Liver (tissue), 9 donors: ENCODE data around the gene PRMT6. TPM values are rescaled to one million over a fixed set of nuclear protein-coding genes. Genes with fewer than 3 reads are reported as not detected.

Experiments used
- DNase-seq: peaks from one replicate; pipeline ENCODE4 v3.0.0-alpha.2; 2017; ENCODE audit warnings: low spot score
- H3K27ac ChIP-seq, 2 donors: one replicate each; pipeline ENCODE4 v1.7.0; 2013; ENCODE audit warnings: inconsistent platforms in 2 of 2, low read length in 2 of 2, control low read depth in 1 of 2, low read depth in 1 of 2, mild to moderate bottlenecking in 1 of 2
- H3K27me3 ChIP-seq, 4 donors: one replicate each; pipeline versions ENCODE4 v1.6.1 to v1.7.0; 2013; ENCODE audit warnings: low read length in 3 of 4, inconsistent platforms in 1 of 4, mild to moderate bottlenecking in 1 of 4, moderate library complexity in 1 of 4; ENCODE audit not compliant: control insufficient read depth in 4 of 4, insufficient read depth in 4 of 4
- H3K36me3 ChIP-seq, 4 donors: one replicate each; pipeline versions ENCODE4 v1.6.1 to v1.7.0; 2013; ENCODE audit warnings: low read length in 3 of 4, mild to moderate bottlenecking in 3 of 4, low read depth in 1 of 4, moderate library complexity in 1 of 4; ENCODE audit not compliant: control insufficient read depth in 4 of 4, insufficient read depth in 3 of 4
- H3K4me1 ChIP-seq, 4 donors: one replicate each; pipeline versions ENCODE4 v1.6.1 to v1.7.0; 2013; ENCODE audit warnings: low read length in 3 of 4, mild to moderate bottlenecking in 3 of 4, moderate library complexity in 1 of 4; ENCODE audit not compliant: control insufficient read depth in 4 of 4, insufficient read depth in 4 of 4
- H3K4me3 ChIP-seq, 3 donors: one replicate each; pipeline versions ENCODE4 v1.6.1 to v1.7.0; 2013; ENCODE audit warnings: low read length in 3 of 3, control low read depth in 1 of 3, low read depth in 1 of 3, mild to moderate bottlenecking in 1 of 3
- H3K9ac ChIP-seq, 2 donors: one replicate each; pipeline ENCODE4 v1.7.0; 2013; ENCODE audit warnings: low read length in 2 of 2, mild to moderate bottlenecking in 2 of 2, moderate library complexity in 2 of 2, control low read depth in 1 of 2, low read depth in 1 of 2
- H3K9me3 ChIP-seq, 4 donors: one replicate each; pipeline versions ENCODE4 v1.6.1 to v1.7.0; 2013; ENCODE audit warnings: low read length in 3 of 4; ENCODE audit not compliant: control insufficient read depth in 4 of 4
- ATF3 ChIP-seq: IDR thresholded peaks from 2 replicates; pipeline ENCODE4 v1.6.1; 2016; ENCODE audit warnings: antibody characterized with exemption
- CTCF ChIP-seq: fragments of 150-350 bp; IDR thresholded peaks from 2 replicates; pipeline ENCODE4 v1.5.1; 2017; ENCODE audit warnings: improper control_type of control experiment, low read depth, low read length; ENCODE audit not compliant: missing input control
- EGR1 ChIP-seq, 2 donors: IDR thresholded peaks; 2 replicates each; pipeline ENCODE4 v1.6.1; 2016 to 2018; ENCODE audit warnings: antibody characterized with exemption in 2 of 2, low read depth in 2 of 2
- FOXA1 ChIP-seq: IDR thresholded peaks from 2 replicates; pipeline ENCODE4 v1.6.1; 2016; ENCODE audit warnings: antibody characterized with exemption
- FOXA2 ChIP-seq: IDR thresholded peaks from 2 replicates; pipeline ENCODE4 v1.6.1; 2016; ENCODE audit warnings: antibody characterized with exemption
- GABPA ChIP-seq, 2 donors: IDR thresholded peaks in 1 of 2; conservative IDR thresholded peaks in 1 of 2; 2 replicates each; pipeline ENCODE4 v1.6.1; 2016; ENCODE audit warnings: antibody characterized with exemption in 2 of 2, mild to moderate bottlenecking in 1 of 2, moderate library complexity in 1 of 2
- HNF4A ChIP-seq, 2 donors: conservative IDR thresholded peaks; 2 replicates each; pipeline ENCODE4 v1.6.1; 2016; ENCODE audit warnings: antibody characterized with exemption in 2 of 2, mild to moderate bottlenecking in 2 of 2
- HNF4G ChIP-seq: IDR thresholded peaks from 2 replicates; pipeline ENCODE4 v1.6.1; 2016; ENCODE audit warnings: antibody characterized with exemption
- JUND ChIP-seq, 2 donors: IDR thresholded peaks; 2 replicates each; pipeline ENCODE4 v1.6.1; 2016; ENCODE audit warnings: antibody characterized with exemption in 2 of 2
- MAX ChIP-seq: IDR thresholded peaks from 2 replicates; pipeline ENCODE4 v1.6.1; 2016; ENCODE audit warnings: antibody characterized with exemption
- NR2F2 ChIP-seq: IDR thresholded peaks from 2 replicates; pipeline ENCODE4 v1.6.1; 2016; ENCODE audit warnings: antibody characterized with exemption
- RAD21 ChIP-seq, 2 donors: IDR thresholded peaks; 2 replicates each; pipeline ENCODE4 v1.6.1; 2016; ENCODE audit warnings: antibody characterized with exemption in 2 of 2, mild to moderate bottlenecking in 2 of 2
- RXRA ChIP-seq, 2 donors: IDR thresholded peaks; 2 replicates each; pipeline ENCODE4 v1.6.1; 2017 to 2018; ENCODE audit warnings: antibody characterized with exemption in 2 of 2, mild to moderate bottlenecking in 1 of 2
- SP1 ChIP-seq: IDR thresholded peaks from 2 replicates; pipeline ENCODE4 v1.6.1; 2018; ENCODE audit warnings: antibody characterized with exemption, mild to moderate bottlenecking
- TAF1 ChIP-seq: conservative IDR thresholded peaks from 2 replicates; pipeline ENCODE4 v1.6.1; 2016; ENCODE audit warnings: antibody characterized with exemption, mild to moderate bottlenecking
- YY1 ChIP-seq: IDR thresholded peaks from 2 replicates; pipeline ENCODE4 v1.6.1; 2016; ENCODE audit warnings: antibody characterized with exemption, mild to moderate bottlenecking
- ZBTB33 ChIP-seq: IDR thresholded peaks from 2 replicates; pipeline ENCODE4 v1.6.1; 2016; ENCODE audit warnings: antibody characterized with exemption
- WGBS: extraction: QIAGEN DNeasy Blood & Tissue Kit; methylation state at CpG from one replicate; pipeline ENCODE4 v1.1.7; 2013; 5-methylcytosine and 5-hydroxymethylcytosine counted together
- polyA plus RNA-seq, 2 donors: library from polyadenylated mRNA; stranded (reverse) in 1 of 2; unstranded in 1 of 2; fragments of 200-250 nt in 1 of 2; fragments of >200 nt in 1 of 2; fragmentation: Nextera tagmentation in 1 of 2; extraction: Ambion mirVana in 1 of 2; gene quantifications; one replicate each; pipeline versions ENCODE4 v1.2.1 to v1.2.3, GENCODE V29; 2013 to 2015
- total RNA-seq, 2 donors: library from RNA; depleted of rRNA; stranded (reverse); fragments of >200 nt; gene quantifications; one replicate each; pipeline ENCODE4 v1.2.3, GENCODE V29; 2014
- TF ChIP-seq, protein P1 (sequence below): IDR thresholded peaks from 2 replicates; pipeline ENCODE4 v1.6.1; 2016; ENCODE audit warnings: antibody characterized with exemption, mild to moderate bottlenecking
- donor health status: healthy.
- donor health status: healthy.
- donor health status: healthy.
- donor health status: healthy.
- donor health status: healthy.

PRMT6 gene
- total and polyA plus RNA-seq, 4 donors: 8.5 to 15.2 (median 14.4) TPM

DNA sequence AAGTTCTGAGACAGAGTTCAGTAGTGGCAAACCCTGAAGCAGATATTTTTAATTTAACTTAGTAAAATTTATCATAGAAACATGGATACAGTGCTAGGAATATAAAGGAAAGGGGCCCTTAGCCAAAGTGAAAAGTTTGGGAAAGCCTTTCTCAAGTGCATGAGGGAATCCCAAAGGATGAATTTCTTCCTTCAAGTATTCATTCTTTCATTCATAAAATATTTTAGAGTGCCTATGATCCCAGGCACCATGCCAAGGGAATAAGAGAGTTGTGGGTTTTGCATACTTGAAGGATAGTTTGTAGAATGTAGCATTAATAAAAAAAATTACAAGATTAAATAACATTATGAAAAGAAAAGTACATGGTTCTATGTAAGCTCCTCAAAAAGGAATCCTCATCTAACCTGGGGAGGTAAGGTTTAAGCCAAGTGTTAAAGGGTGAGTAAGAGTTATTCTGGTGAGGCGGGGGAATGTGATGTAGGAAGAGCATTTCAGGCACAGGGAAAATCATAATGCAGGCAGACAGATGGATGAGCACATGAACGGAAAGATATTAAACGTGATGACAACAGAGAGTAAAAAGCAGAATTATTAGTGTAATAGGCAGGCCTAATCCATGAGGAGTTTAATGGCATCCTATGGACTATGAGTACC lies 44.0 kb downstream of the PRMT6 start:
- Histone ChIP-seq H3K36me3 (no peaks in the 10 kb centered on the region), H3K4me3 (no peak overlapping the region), H3K9ac (no peak overlapping the region), H3K9me3 (no peaks in the 10 kb centered on the region), H3K27me3 (peaks cover 0 to 2% (median 0%) of the 10 kb centered on the region in 4 donors), H3K4me1 (no peaks in the 10 kb centered on the region), H3K27ac (no peak overlapping the region)
- DNase-seq: no peak
- TF ChIP-seq SP1 (no peak), JUND (IDR thresholded peaks at IDR 0.05) (no peak), HNF4G (no peak), FOXA1 (no peak), CTCF (no peak), EGR1 (IDR thresholded peaks at IDR 0.05; ENCODE audit: low read depth in 2 of 2) (no peak), RAD21 (IDR thresholded peaks at IDR 0.05) (no peak), YY1 (no peak), FOXA2 (no peak), TAF1 (no peak), RXRA (IDR thresholded peaks at IDR 0.05) (no peak), GABPA (IDR thresholded peaks at IDR 0.05 in 1 of 2, conservative IDR thresholded peaks at IDR 0.05 in 1 of 2) (no peak), NR2F2 (no peak), ZBTB33 (no peak), MAX (no peak), ATF3 (no peak), HNF4A (conservative IDR thresholded peaks at IDR 0.05) (no peak)
- TF ChIP-seq, protein P1, sequence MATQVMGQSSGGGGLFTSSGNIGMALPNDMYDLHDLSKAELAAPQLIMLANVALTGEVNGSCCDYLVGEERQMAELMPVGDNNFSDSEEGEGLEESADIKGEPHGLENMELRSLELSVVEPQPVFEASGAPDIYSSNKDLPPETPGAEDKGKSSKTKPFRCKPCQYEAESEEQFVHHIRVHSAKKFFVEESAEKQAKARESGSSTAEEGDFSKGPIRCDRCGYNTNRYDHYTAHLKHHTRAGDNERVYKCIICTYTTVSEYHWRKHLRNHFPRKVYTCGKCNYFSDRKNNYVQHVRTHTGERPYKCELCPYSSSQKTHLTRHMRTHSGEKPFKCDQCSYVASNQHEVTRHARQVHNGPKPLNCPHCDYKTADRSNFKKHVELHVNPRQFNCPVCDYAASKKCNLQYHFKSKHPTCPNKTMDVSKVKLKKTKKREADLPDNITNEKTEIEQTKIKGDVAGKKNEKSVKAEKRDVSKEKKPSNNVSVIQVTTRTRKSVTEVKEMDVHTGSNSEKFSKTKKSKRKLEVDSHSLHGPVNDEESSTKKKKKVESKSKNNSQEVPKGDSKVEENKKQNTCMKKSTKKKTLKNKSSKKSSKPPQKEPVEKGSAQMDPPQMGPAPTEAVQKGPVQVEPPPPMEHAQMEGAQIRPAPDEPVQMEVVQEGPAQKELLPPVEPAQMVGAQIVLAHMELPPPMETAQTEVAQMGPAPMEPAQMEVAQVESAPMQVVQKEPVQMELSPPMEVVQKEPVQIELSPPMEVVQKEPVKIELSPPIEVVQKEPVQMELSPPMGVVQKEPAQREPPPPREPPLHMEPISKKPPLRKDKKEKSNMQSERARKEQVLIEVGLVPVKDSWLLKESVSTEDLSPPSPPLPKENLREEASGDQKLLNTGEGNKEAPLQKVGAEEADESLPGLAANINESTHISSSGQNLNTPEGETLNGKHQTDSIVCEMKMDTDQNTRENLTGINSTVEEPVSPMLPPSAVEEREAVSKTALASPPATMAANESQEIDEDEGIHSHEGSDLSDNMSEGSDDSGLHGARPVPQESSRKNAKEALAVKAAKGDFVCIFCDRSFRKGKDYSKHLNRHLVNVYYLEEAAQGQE: no peak
- WGBS: 78% methylated on average over 3 of the region's 3 CpGs
